HG03378 (cell line): ENCODE results near the gene LYL1.

Experiments used
- ATAC-seq: cut with Tn5 transposase; IDR thresholded peaks from one replicate; pipeline ENCODE4 v1.9.1; 2021; ENCODE audit warnings: mild to moderate bottlenecking, moderate library complexity; ENCODE audit not compliant: unreplicated experiment

Gene LYL1

GRCh38 chr19:13058951-13059660 is 43.6 kb downstream of the LYL1 start:
- no peak for ATAC-seq

DNA sequence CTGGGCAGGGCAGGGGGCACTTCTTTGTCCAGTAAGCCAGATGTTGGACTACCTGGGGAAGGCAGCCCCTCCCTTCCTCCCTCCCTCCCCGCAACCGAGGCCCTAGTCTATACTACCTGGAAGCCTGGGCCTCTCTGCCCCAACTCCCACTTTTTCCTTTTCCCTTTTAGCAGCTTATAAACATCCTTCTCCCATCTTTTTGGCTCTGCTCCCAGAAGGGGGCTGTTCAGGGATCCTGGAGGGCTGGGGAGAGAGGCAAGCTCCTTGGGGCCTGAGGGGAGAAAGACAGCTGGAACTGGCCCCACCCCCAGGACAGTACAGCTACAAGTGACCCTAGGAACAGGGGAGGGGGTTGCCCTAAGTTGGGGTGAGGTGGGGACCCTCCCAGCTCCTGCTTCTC is 44.9 kb downstream of the LYL1 start:
- ATAC-seq = no peak

- no peak for ATAC-seq
Observed at GRCh38 chr19:13057147-13057572, 45.5 kb downstream of the LYL1 start.

DNA sequence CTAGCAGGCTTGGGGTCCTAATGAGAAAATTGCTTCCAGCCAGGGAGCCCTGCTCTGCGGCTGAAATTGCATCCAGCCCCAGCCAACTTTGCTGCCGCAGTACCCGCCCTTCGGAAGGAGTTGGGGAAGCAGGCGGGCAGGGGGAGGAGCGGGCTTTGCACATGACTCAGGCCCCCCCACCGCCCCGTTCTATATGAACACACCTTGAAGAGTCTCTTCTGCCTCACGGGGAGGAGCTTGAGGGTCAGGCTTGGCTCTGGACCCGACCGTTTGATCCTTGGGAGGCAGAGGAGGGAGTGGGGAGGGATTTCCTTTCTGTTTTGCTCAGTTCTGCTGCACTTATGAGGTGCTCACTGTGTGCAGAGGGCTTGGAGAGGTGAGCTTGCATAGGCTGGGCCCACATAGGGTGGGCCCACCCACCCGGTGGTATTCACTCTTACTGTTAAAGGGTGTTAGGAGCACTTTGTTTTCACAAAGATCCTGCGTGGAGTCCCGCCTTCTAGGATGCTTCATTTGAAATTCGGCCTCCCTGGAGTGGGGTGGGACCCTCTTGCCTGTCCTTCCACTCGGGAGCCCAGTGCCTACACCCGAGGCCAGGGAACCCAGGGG is 46.5 kb downstream of the LYL1 start:
- no peak for ATAC-seq

GRCh38 chr19:13055213-13056051 is 47.2 kb downstream of the LYL1 start:
- ATAC-seq = no peak

DNA sequence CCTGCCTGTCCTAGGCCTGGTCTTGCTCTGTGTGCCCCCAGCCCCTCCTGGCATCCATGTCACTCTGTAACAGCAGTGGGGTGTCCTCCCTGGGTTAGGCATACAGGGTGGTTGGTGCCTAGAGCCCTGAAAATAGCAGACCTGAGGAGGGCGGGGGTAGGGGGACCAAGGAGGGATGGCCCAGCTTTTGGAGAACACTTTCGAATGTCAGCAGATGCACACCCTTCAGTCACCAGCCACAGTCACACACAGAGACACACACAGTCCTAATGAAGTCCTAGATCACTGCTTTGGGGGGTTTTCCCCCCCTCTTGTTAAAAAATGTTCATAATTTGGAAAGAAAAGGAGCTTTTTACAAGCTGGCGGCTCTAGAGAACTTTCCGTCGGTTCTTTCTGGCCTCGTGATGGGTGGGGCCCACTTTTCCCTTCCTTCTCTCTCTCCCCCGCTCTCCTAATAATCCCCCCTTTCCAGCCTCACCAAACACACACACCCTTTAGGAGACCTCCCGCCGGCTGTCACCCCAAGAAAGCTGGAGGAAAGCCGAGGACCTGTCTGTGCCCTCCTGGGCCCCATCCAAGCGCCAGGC is 47.9 kb downstream of the LYL1 start:
- ATAC-seq = no peak

- ATAC-seq = no peak
Observed at GRCh38 chr19:13053761-13054625, 48.7 kb downstream of the LYL1 start.

DNA sequence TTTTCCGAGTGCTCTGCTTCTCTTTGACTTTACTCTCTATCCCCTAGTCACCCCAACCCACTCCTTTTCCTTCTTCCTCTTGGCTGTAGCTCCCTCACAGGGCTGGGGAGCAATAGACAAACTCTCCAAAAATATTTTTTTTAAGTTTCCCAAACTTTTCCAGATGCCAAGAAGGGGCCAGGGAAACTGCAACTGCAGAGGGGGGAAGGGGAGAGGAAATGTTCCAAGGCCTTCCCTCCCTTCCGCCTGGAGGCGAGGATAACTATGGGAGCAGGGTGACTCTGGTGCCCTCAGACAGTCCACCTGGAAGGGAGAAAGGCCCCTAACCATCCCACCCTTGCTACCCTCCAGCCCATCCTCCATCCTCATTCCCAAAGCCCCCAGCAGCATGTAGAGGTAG is 49.4 kb downstream of the LYL1 start:
- ATAC-seq = no peak

GRCh38 chr19:13052447-13053175 is 50.0 kb downstream of the LYL1 start:
- no peak for ATAC-seq

DNA sequence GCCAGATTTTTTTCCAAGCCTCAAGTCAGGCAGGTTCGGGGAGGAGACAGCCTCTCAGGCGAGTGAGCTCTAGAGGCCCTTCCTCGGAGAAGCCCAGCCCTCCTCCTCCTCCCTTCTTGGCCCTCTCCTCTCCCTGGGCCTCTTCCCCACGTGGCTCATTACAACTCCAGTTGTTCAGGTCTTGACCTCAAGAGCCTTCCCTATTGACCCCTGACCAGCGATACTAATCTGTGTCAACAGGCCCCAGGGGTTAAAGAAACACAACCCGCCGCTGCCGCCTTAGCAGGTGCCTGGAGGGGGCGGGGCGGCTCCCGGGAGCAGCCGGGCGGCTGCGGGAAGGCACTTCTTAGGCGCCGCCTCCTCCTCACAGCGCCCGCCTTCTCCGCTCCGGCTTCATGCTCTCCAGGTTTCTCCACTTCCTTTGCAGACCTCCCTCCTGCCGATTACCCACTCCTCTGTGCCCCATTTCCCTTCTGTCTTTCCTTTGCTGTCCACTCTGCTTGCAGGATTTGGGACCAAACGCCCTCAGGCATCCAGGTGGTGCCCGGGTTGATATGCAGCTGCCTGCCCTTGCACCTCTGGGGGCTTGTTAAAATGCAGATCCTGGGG is 51.0 kb downstream of the LYL1 start:
- no peak for ATAC-seq

DNA sequence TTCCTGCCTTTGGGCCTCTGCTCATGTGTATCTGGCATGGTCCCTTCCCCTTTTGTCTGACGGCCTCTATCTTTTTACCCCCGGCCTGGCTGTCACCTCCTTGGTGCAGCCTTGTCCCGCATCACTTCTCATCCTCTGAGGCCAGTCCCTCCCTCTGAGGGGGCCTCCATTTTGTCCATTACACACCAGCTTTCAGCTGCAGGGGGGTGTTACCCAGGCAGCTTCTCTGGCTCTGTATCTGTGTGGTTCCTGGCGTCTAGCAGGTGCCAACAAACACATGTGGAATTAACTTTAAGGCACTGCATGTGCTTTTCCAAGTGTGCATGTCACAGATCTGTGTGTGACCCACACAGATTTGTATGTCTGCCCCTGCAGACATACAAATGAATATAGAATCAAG is 52.4 kb downstream of the LYL1 start:
- ATAC-seq = no peak
